Measurements from ENCODE around the gene TCEANC2. TPM values are rescaled to one million over a fixed set of nuclear protein-coding genes. Genes with fewer than 3 reads are reported as not detected.
A peak's percentile ranks its signal among the peaks of the same experiment; 100 is the strongest.

TCEANC2 gene
- total and polyA plus RNA-seq, 2 experiments from 2014 or later: 6.0 to 6.3 TPM

DNA sequence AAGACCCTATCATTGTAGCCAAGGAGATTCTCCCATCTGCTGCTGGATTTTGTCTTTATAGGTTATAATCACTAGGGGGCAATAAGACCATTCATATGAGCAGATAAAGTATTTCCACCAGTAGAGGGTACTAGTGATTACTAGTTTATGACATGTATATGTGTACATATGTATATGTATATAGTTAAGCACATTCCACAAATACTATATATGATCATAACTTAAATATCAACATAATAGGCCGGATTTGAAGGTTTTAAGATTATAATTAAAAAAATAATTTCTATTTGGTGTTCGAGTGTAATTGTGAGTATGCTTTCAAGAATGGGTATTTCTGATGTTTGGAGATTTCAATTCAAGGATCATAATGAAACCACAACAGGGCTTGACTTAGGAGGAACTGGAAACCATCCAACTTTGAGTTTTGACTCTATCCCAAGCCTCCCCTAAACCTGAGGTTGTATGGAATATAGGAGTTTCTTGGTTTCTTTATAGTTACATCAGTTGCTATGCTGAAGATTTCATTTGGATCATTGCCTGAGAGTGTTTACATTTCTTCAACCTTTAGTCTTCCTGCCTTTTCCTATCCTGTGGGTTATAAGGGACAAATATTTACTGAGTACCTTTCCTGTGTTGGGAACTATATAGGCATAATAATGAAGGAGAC lies 16.9 kb downstream of the TCEANC2 start:
- no peaks in the 10 kb centered on the region for H3K27me3 Mint-ChIP-seq (ENCODE audit: insufficient read depth, low read depth, poor library complexity)
- no peaks in the 10 kb centered on the region for H3K4me1 Mint-ChIP-seq
- peaks cover 10% of the 10 kb centered on the region; the same call in 2 of the 3 replicates for H3K36me3 Mint-ChIP-seq (ENCODE audit: low read depth)
- Histone ChIP-seq H3K79me2 (replicated peaks; ENCODE audit: insufficient read depth) (no peaks in the 10 kb centered on the region), H3K4me3 (no peak overlapping the region), H3K27me3 (ENCODE audit: insufficient read depth) (no peaks in the 10 kb centered on the region), H4K20me1 (replicated peaks; ENCODE audit: insufficient read depth) (no peaks in the 10 kb centered on the region; the same call in 1 of the 2 replicates), H3K4me2 (no peak overlapping the region), H3F3A (replicated peaks; ENCODE audit: low read depth) (no peaks in the 10 kb centered on the region), H2AFZ (no peak overlapping the region), H3K27ac (ENCODE audit: low read depth) (no peak overlapping the region), H3K9me2 (ENCODE audit: insufficient read depth) (no peaks in the 10 kb centered on the region), H3K4me1 (ENCODE audit: insufficient read depth) (no peaks in the 10 kb centered on the region), H3K36me3 (ENCODE audit: insufficient read depth) (peaks cover 7% of the 10 kb centered on the region; the same call in 1 of the 2 replicates)
- TF ChIP-seq, protein P1, sequence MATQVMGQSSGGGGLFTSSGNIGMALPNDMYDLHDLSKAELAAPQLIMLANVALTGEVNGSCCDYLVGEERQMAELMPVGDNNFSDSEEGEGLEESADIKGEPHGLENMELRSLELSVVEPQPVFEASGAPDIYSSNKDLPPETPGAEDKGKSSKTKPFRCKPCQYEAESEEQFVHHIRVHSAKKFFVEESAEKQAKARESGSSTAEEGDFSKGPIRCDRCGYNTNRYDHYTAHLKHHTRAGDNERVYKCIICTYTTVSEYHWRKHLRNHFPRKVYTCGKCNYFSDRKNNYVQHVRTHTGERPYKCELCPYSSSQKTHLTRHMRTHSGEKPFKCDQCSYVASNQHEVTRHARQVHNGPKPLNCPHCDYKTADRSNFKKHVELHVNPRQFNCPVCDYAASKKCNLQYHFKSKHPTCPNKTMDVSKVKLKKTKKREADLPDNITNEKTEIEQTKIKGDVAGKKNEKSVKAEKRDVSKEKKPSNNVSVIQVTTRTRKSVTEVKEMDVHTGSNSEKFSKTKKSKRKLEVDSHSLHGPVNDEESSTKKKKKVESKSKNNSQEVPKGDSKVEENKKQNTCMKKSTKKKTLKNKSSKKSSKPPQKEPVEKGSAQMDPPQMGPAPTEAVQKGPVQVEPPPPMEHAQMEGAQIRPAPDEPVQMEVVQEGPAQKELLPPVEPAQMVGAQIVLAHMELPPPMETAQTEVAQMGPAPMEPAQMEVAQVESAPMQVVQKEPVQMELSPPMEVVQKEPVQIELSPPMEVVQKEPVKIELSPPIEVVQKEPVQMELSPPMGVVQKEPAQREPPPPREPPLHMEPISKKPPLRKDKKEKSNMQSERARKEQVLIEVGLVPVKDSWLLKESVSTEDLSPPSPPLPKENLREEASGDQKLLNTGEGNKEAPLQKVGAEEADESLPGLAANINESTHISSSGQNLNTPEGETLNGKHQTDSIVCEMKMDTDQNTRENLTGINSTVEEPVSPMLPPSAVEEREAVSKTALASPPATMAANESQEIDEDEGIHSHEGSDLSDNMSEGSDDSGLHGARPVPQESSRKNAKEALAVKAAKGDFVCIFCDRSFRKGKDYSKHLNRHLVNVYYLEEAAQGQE (IDR thresholded peaks at IDR 0.05; ENCODE audit: unreplicated experiment): no peak
- no peak for TF ChIP-seq NANOG (IDR thresholded peaks at IDR 0.05; ENCODE audit: borderline replicate concordance)
- TF ChIP-seq, protein P2, sequence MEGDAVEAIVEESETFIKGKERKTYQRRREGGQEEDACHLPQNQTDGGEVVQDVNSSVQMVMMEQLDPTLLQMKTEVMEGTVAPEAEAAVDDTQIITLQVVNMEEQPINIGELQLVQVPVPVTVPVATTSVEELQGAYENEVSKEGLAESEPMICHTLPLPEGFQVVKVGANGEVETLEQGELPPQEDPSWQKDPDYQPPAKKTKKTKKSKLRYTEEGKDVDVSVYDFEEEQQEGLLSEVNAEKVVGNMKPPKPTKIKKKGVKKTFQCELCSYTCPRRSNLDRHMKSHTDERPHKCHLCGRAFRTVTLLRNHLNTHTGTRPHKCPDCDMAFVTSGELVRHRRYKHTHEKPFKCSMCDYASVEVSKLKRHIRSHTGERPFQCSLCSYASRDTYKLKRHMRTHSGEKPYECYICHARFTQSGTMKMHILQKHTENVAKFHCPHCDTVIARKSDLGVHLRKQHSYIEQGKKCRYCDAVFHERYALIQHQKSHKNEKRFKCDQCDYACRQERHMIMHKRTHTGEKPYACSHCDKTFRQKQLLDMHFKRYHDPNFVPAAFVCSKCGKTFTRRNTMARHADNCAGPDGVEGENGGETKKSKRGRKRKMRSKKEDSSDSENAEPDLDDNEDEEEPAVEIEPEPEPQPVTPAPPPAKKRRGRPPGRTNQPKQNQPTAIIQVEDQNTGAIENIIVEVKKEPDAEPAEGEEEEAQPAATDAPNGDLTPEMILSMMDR (conservative IDR thresholded peaks at IDR 0.05; ENCODE audit: low read depth in 2 of 2): peak; percentile 75 to 95
- TF ChIP-seq, protein P3, sequence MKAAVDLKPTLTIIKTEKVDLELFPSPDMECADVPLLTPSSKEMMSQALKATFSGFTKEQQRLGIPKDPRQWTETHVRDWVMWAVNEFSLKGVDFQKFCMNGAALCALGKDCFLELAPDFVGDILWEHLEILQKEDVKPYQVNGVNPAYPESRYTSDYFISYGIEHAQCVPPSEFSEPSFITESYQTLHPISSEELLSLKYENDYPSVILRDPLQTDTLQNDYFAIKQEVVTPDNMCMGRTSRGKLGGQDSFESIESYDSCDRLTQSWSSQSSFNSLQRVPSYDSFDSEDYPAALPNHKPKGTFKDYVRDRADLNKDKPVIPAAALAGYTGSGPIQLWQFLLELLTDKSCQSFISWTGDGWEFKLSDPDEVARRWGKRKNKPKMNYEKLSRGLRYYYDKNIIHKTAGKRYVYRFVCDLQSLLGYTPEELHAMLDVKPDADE (IDR thresholded peaks at IDR 0.05): no peak
- H3K4me3 Mint-ChIP-seq: no peak overlapping the region
- DNase-seq (ENCODE audit: low spot score) (peak; percentile 56), ATAC-seq (peak; percentile 51)
- peaks cover 3% of the 10 kb centered on the region; the same call in 1 of the 3 replicates for H3K9me3 Mint-ChIP-seq
- no peak overlapping the region for H3K27ac Mint-ChIP-seq

DNA sequence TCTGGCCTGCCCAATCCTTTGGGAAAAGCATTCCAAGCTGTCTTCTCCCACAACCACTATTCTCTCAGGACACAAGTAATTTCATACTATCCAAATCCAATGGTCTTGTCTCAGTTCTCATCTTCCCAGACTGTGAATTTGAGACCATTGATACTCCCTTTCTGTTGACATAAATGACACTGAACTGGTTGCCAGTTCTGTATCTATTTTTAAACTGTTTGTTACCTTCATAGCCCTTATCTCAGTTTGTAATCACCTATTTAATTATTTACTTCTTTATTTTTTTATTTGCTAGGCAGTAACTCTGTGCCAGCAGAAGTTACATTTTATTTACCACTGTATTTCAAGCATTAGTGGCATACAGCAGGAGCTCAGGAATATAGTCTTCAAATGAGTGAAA lies 24.0 kb downstream of the TCEANC2 start:
- Histone ChIP-seq H3K4me1 (ENCODE audit: insufficient read depth) (no peaks in the 10 kb centered on the region), H3K27ac (ENCODE audit: low read depth) (no peak overlapping the region), H2AFZ (no peak overlapping the region), H3K79me2 (replicated peaks; ENCODE audit: insufficient read depth) (no peaks in the 10 kb centered on the region), H3K4me3 (no peak overlapping the region), H3K4me2 (no peak overlapping the region), H3K9me2 (ENCODE audit: insufficient read depth) (no peaks in the 10 kb centered on the region), H4K20me1 (replicated peaks; ENCODE audit: insufficient read depth) (no peaks in the 10 kb centered on the region; the same call in 1 of the 2 replicates), H3K36me3 (ENCODE audit: insufficient read depth) (no peaks in the 10 kb centered on the region), H3K27me3 (ENCODE audit: insufficient read depth) (no peaks in the 10 kb centered on the region), H3F3A (replicated peaks; ENCODE audit: low read depth) (no peaks in the 10 kb centered on the region)
- Mint-ChIP-seq H3K27me3 (ENCODE audit: insufficient read depth, low read depth, poor library complexity) (no peaks in the 10 kb centered on the region), H3K36me3 (ENCODE audit: low read depth) (no peaks in the 10 kb centered on the region), H3K9me3 (no peaks in the 10 kb centered on the region), H3K4me3 (no peak overlapping the region), H3K4me1 (peaks cover 3% of the 10 kb centered on the region; the same call in 2 of the 3 replicates), H3K27ac (no peak overlapping the region)
- no peak for DNase-seq (ENCODE audit: low spot score)
- ATAC-seq: no peak
- TF ChIP-seq, protein P2 (conservative IDR thresholded peaks at IDR 0.05; ENCODE audit: low read depth in 2 of 2): no peak
- no peak for TF ChIP-seq STAT1 (IDR thresholded peaks at IDR 0.05; ENCODE audit: unreplicated experiment)
